Small intestine (tissue), 7 donors: ENCODE results near the gene MEIKIN. TPM values are rescaled to one million over a fixed set of nuclear protein-coding genes. Genes with fewer than 3 reads are reported as not detected.
"Not testable (repeated sequence)": the region's sequence is repeated elsewhere in the genome, so short reads cannot be mapped to it uniquely, and the experiment has no call there.

Source experiments
- DNase-seq, 2 donors: peaks; one replicate each; pipeline versions ENCODE4 v3.0.0 to v3.0.0-alpha.2; 2013
- FAIRE-seq: peaks from 2 replicates; lab custom pipeline; 2012; peaks lifted over from hg19 to GRCh38; lab: Jason Lieb, UNC
- H3K27ac ChIP-seq, 3 donors: one replicate each; pipeline ENCODE4 v1.5.1; 2013; ENCODE audit warnings: low read length in 2 of 3, mild to moderate bottlenecking in 2 of 3, control low read depth in 1 of 3, inconsistent platforms in 1 of 3, low read depth in 1 of 3, moderate library complexity in 1 of 3
- H3K27me3 ChIP-seq, 3 donors: one replicate each; pipeline ENCODE4 v1.6.1; 2013; ENCODE audit warnings: low read length in 3 of 3, inconsistent platforms in 1 of 3; ENCODE audit not compliant: control insufficient read depth in 3 of 3, insufficient read depth in 3 of 3
- H3K36me3 ChIP-seq, 3 donors: one replicate each; pipeline ENCODE4 v1.6.1; 2013; ENCODE audit warnings: low read length in 3 of 3, inconsistent platforms in 1 of 3, low read depth in 1 of 3, mild to moderate bottlenecking in 1 of 3, moderate library complexity in 1 of 3; ENCODE audit not compliant: control insufficient read depth in 3 of 3, insufficient read depth in 2 of 3
- H3K4me1 ChIP-seq, 3 donors: one replicate each; pipeline ENCODE4 v1.6.1; 2013; ENCODE audit warnings: low read length in 2 of 3, inconsistent platforms in 1 of 3, low read depth in 1 of 3, mild to moderate bottlenecking in 1 of 3, moderate library complexity in 1 of 3; ENCODE audit not compliant: control insufficient read depth in 3 of 3, insufficient read depth in 2 of 3
- H3K4me3 ChIP-seq, 3 donors: one replicate each; pipeline ENCODE4 v1.5.1; 2013; ENCODE audit warnings: low read length in 3 of 3, control low read depth in 1 of 3, inconsistent platforms in 1 of 3, low read depth in 1 of 3, mild to moderate bottlenecking in 1 of 3, moderate library complexity in 1 of 3
- H3K9me3 ChIP-seq, 2 donors: one replicate each; pipeline ENCODE4 v1.6.1; 2013; ENCODE audit warnings: low read depth in 1 of 2, low read length in 1 of 2; ENCODE audit not compliant: control insufficient read depth in 2 of 2, insufficient read depth in 1 of 2
- WGBS, 3 donors: extraction: QIAGEN DNeasy Blood & Tissue Kit; methylation state at CpG; one replicate each; pipeline ENCODE4 v1.1.7; 2013; 5-methylcytosine and 5-hydroxymethylcytosine counted together
- polyA plus RNA-seq, 4 donors: library from polyadenylated mRNA; stranded (reverse) in 3 of 4; unstranded in 1 of 4; fragments of 200-250 nt in 3 of 4; fragments of 120-200 nt in 1 of 4; gene quantifications; one replicate each; pipeline versions ENCODE4 v1.2.1 to v1.2.3, GENCODE V29; 2013
- donor health status: healthy with polysubstance abuse.
- donor health status: control.
- donor health status: control.
- donor health status: Bipolar disorder and iron deficiency.
- donor health status: healthy.

Gene MEIKIN
- polyA plus RNA-seq, 4 donors = 3.8 TPM; not detected in 3

GRCh38 chr5:131867524-131867923, 77.9 kb downstream of the MEIKIN start:
- no peak for DNase-seq
- FAIRE-seq = no peak
- 33 to 44% (median 42%) methylated on average over 2 of the region's 2 CpGs for WGBS, 3 donors
- Histone ChIP-seq H3K27ac (no peak overlapping the region), H3K9me3 (peaks cover 0 to 15% of the 10 kb centered on the region in 2 donors), H3K4me3 (no peak overlapping the region), H3K36me3 (no peaks in the 10 kb centered on the region), H3K4me1 (no peaks in the 10 kb centered on the region), H3K27me3 (no peaks in the 10 kb centered on the region)

GRCh38 chr5:131863700-131864099, 81.8 kb downstream of the MEIKIN start:
- DNase-seq (no peak), FAIRE-seq (no peak)
- Histone ChIP-seq H3K4me1 (no peaks in the 10 kb centered on the region), H3K27ac (no peak overlapping the region), H3K27me3 (no peaks in the 10 kb centered on the region), H3K9me3 (peaks cover 0 to 13% of the 10 kb centered on the region in 2 donors), H3K36me3 (no peaks in the 10 kb centered on the region), H3K4me3 (no peak overlapping the region)
- WGBS, 3 donors = 81 to 85% (median 84%) methylated on average over 5 of the region's 5 CpGs

DNA sequence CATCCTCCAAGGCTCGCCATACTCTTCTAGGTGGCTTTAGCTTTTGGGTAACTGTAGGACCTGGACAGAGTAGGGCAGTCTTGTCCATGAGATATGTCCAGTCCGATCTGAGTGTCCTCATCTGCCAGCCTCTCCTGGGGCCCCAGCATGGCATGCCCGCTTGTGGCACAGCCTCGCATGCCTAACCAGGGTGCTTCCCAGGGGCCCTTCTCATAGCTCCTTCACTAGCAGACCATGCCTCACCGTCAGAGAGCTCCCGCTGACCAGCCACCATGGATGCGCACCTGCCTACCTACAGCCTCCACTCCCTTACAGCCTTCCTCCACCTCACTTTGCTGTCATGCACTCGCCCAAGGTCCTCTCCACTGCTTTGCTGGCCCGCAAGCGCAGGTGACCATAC, 88.1 kb downstream of the MEIKIN start:
- Histone ChIP-seq H3K4me3 (no peak overlapping the region), H3K36me3 (no peaks in the 10 kb centered on the region), H3K27ac (no peak overlapping the region), H3K4me1 (no peaks in the 10 kb centered on the region), H3K9me3 (no peaks in the 10 kb centered on the region), H3K27me3 (no peaks in the 10 kb centered on the region)
- 96 to 99% (median 97%) methylated on average over 10 of the region's 10 CpGs for WGBS, 3 donors
- no peak for DNase-seq
- no peak for FAIRE-seq

DNA sequence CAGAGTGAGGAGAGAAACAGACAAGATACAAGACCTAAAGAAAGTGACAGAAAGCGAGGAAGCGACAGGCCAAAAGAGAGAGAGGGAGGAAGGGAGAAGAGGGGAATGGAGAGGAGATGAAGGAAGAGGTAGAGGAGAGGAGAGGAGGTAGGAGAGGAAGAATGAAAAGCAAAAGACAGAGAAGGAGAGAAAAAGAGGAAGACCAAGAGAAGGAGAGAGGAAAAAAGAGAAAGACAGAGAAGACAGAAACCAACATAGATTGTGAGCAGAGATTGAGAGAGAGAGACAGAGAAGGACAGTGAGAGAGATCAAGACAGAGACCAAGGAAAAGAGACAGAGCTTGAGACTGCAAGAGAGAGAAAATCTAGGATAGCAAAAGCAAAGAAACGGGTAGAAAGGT, 90.0 kb downstream of the MEIKIN start:
- WGBS, 3 donors = 90 to 93% (median 91%) methylated on average over 3 of the region's 3 CpGs
- H3K27ac ChIP-seq = no peak overlapping the region

DNA sequence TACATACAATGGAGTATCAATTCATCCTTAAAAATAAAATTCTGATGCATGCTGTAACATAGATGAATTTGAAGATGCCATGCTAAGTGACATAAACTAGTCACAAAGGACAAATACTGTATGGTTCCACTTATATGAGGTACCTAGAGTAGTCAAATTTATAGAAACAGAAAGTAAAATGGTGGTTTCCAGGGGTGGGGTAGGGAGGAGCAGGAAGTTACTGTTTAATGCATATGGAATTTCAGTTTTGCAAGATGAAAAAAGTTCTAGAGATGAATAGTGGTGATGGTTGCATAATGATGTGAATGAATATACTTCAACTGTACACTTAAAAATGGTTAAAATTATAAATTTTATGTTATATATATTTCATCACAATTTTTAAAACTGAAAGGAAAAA, 91.3 kb downstream of the MEIKIN start:
- DNase-seq = peak in 1 of 2 donors; percentile 4
- Histone ChIP-seq H3K36me3 (no peaks in the 10 kb centered on the region), H3K27me3 (no peaks in the 10 kb centered on the region), H3K27ac (no peak overlapping the region), H3K4me3 (no peak overlapping the region), H3K9me3 (peaks cover 0 to under 1% of the 10 kb centered on the region in 2 donors), H3K4me1 (no peaks in the 10 kb centered on the region)
- no peak for FAIRE-seq

More for the DNA sequence above, 90.0 kb downstream of the MEIKIN start:
- no peak for DNase-seq
- Histone ChIP-seq H3K27me3 (no peaks in the 10 kb centered on the region), H3K4me1 (no peaks in the 10 kb centered on the region), H3K9me3 (no peaks in the 10 kb centered on the region), H3K36me3 (no peaks in the 10 kb centered on the region), H3K4me3 (no peak overlapping the region)
- no peak for FAIRE-seq

GRCh38 chr5:131848662-131849061, 96.8 kb downstream of the MEIKIN start:
- no peak overlapping the region for H3K27ac ChIP-seq
- no peak for FAIRE-seq
- H3K4me3 ChIP-seq = no peak overlapping the region
- 69 to 85% (median 76%) methylated on average over 2 of the region's 2 CpGs for WGBS, 3 donors
- no peaks in the 10 kb centered on the region for H3K36me3 ChIP-seq
- no peak for DNase-seq
- H3K27me3 ChIP-seq = peaks cover 0 to 2% (median 0%) of the 10 kb centered on the region in 3 donors
- no peaks in the 10 kb centered on the region for H3K4me1 ChIP-seq
- H3K9me3 ChIP-seq = peaks cover 0 to 9% of the 10 kb centered on the region in 2 donors

DNA sequence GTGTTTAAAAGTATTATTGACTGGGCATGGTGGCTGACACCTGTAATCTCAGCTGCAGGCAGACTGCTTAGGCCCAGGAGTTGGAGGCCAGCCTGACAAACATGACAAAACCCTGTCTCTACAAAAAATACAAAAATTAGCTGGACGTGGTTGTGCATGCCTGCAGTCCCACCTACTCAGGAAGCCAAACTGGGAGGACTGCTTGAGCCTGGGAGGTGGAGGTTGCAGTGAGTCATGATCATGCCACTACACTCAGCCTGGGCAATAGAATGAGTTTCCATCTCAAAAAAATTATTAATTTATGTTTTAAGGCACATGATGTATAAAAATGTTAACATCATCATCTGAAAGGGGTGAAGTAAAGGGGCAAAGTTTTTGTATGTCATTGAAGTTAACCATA, 98.9 kb downstream of the MEIKIN start:
- Histone ChIP-seq H3K4me3 (no peak overlapping the region), H3K27me3 (peaks cover 0 to 2% (median 0%) of the 10 kb centered on the region in 3 donors), H3K9me3 (peaks cover 0 to 20% of the 10 kb centered on the region in 2 donors), H3K36me3 (no peaks in the 10 kb centered on the region), H3K4me1 (no peaks in the 10 kb centered on the region), H3K27ac (no peak overlapping the region)
- FAIRE-seq (no peak), DNase-seq (no peak)
- 50 to 65% (median 61%) methylated on average over 1 of the region's 1 CpG for WGBS, 3 donors

GRCh38 chr5:131845828-131846227, 99.6 kb downstream of the MEIKIN start:
- H3K4me3 ChIP-seq = no peak overlapping the region
- DNase-seq (no peak), FAIRE-seq (no peak)
- peaks cover 0 to 24% of the 10 kb centered on the region in 2 donors for H3K9me3 ChIP-seq
- H3K4me1 ChIP-seq = no peaks in the 10 kb centered on the region
- peaks cover 0 to 2% (median 0%) of the 10 kb centered on the region in 3 donors for H3K27me3 ChIP-seq
- H3K27ac ChIP-seq = no peak overlapping the region
- H3K36me3 ChIP-seq = no peaks in the 10 kb centered on the region

- not testable (repeated sequence) for H3K4me1 ChIP-seq, FAIRE-seq, H3K4me3 ChIP-seq, H3K27me3 ChIP-seq, DNase-seq, H3K27ac ChIP-seq, H3K36me3 ChIP-seq
- WGBS, 3 donors = 88 to 93% (median 88%) methylated on average over 1 of the region's 1 CpG
- peaks cover 0 to 21% of the 10 kb centered on the region in 2 donors for H3K9me3 ChIP-seq
Observed at GRCh38 chr5:131842971-131843370, 102.5 kb downstream of the MEIKIN start.
